DOHH2 (cell line): Measurements from ENCODE around the gene DIP2C.

ENCODE experiments used
- H3F3A ChIP-seq: fragments of 200-600 bp; sonication (generic), shearing (Covaris generic); 2 replicates; pipeline ENCODE4 v1.6.0; 2016; ENCODE audit warnings: antibody characterized with exemption, mild to moderate bottlenecking; ENCODE audit not compliant: control insufficient read depth, insufficient read depth
- H3K27ac ChIP-seq: fragments of 200-600 bp; sonication (generic); 2 replicates; pipeline ENCODE4 v1.5.1; 2014; ENCODE audit warnings: low read depth, mild to moderate bottlenecking, low read length, moderate library complexity
- H3K27me3 ChIP-seq: fragments of 200-600 bp; sonication (generic); 2 replicates; pipeline ENCODE4 v1.6.1; 2014; ENCODE audit warnings: mild to moderate bottlenecking, low read length, mixed read lengths; ENCODE audit not compliant: control insufficient read depth
- H3K36me3 ChIP-seq: fragments of 200-600 bp; sonication (generic); 2 replicates; pipeline ENCODE4 v1.6.1; 2014; ENCODE audit warnings: mild to moderate bottlenecking, low read length, moderate library complexity, mixed read lengths; ENCODE audit not compliant: control insufficient read depth
- H3K4me1 ChIP-seq: fragments of 200-600 bp; sonication (generic); 2 replicates; pipeline ENCODE4 v1.6.1; 2014; ENCODE audit warnings: mild to moderate bottlenecking, low read length, mixed read lengths; ENCODE audit not compliant: control insufficient read depth
- H3K4me2 ChIP-seq: fragments of 200-600 bp; sonication (generic); 2 replicates; pipeline ENCODE4 v1.6.0; 2014; ENCODE audit warnings: mild to moderate bottlenecking, low read length, moderate library complexity
- H3K4me3 ChIP-seq: fragments of 200-600 bp; sonication (generic); 2 replicates; pipeline ENCODE4 v1.5.1; 2014; ENCODE audit warnings: mild to moderate bottlenecking, low read length, mixed read lengths
- H3K79me2 ChIP-seq: fragments of 200-600 bp; sonication (generic); 2 replicates; pipeline ENCODE4 v1.6.1; 2014; ENCODE audit warnings: mild to moderate bottlenecking, low read length, mixed read lengths; ENCODE audit not compliant: control insufficient read depth
- H3K9me2 ChIP-seq: fragments of 200-600 bp; sonication (generic); replicated peaks from 2 replicates; pipeline ENCODE4 v1.6.1; 2014; ENCODE audit warnings: mild to moderate bottlenecking, low read length, mixed read lengths; ENCODE audit not compliant: control insufficient read depth
- H3K9me3 ChIP-seq: fragments of 200-600 bp; sonication (generic); 2 replicates; pipeline ENCODE4 v1.6.1; 2014; ENCODE audit warnings: antibody characterized with exemption, low read length, mixed read lengths; ENCODE audit not compliant: control insufficient read depth, insufficient read depth
- H4K20me1 ChIP-seq: fragments of 200-600 bp; sonication (generic); 2 replicates; pipeline ENCODE4 v1.6.0; 2014; ENCODE audit warnings: low read depth, mild to moderate bottlenecking, antibody characterized with exemption, low read length, moderate library complexity; ENCODE audit not compliant: control insufficient read depth, insufficient read depth
- CTCF ChIP-seq: fragments of 200-600 bp; sonication (generic); IDR thresholded peaks from one replicate; pipeline ENCODE4 v1.5.1; 2014; ENCODE audit warnings: antibody characterized with exemption, mild to moderate bottlenecking, low read depth, low read length; ENCODE audit not compliant: poor library complexity, severe bottlenecking
- EZH2phosphoT487 ChIP-seq: fragments of 200-600 bp; sonication (generic); IDR thresholded peaks from 2 replicates; pipeline ENCODE4 v1.6.1; 2017; ENCODE audit warnings: borderline replicate concordance, mild to moderate bottlenecking, antibody characterized with exemption, low read length, moderate library complexity, mixed read lengths

DIP2C gene

GRCh38 chr10:570628-571163 is 118.8 kb downstream of the DIP2C start:
- H4K20me1 ChIP-seq = no peaks in the 10 kb centered on the region
- no peaks in the 10 kb centered on the region for H3K27me3 ChIP-seq
- H3K27ac ChIP-seq = no peak overlapping the region
- H3K4me1 ChIP-seq = peaks cover 21% of the 10 kb centered on the region
- TF ChIP-seq EZH2phosphoT487 = no peak
- no peak for TF ChIP-seq CTCF
- no peak overlapping the region for H3K4me3 ChIP-seq
- H3K4me2 ChIP-seq = no peak overlapping the region
- no peaks in the 10 kb centered on the region for H3F3A ChIP-seq
- H3K36me3 ChIP-seq = no peaks in the 10 kb centered on the region
- peaks cover 3% of the 10 kb centered on the region; the same call in 1 of the 2 replicates for H3K9me3 ChIP-seq
- no peaks in the 10 kb centered on the region for H3K79me2 ChIP-seq
- H3K9me2 ChIP-seq = no peaks in the 10 kb centered on the region

GRCh38 chr10:569961-570627 is 119.4 kb downstream of the DIP2C start:
- Histone ChIP-seq H3K9me3 (peaks cover 3% of the 10 kb centered on the region; the same call in 1 of the 2 replicates), H3K4me2 (no peak overlapping the region), H3K27ac (no peak overlapping the region), H3K36me3 (no peaks in the 10 kb centered on the region), H3K27me3 (no peaks in the 10 kb centered on the region), H4K20me1 (no peaks in the 10 kb centered on the region), H3F3A (no peaks in the 10 kb centered on the region), H3K79me2 (no peaks in the 10 kb centered on the region), H3K9me2 (no peaks in the 10 kb centered on the region), H3K4me3 (no peak overlapping the region), H3K4me1 (peaks cover 27% of the 10 kb centered on the region)
- TF ChIP-seq CTCF (no peak), EZH2phosphoT487 (no peak)

- Histone ChIP-seq H3K4me3 (no peak overlapping the region), H3K79me2 (no peaks in the 10 kb centered on the region), H3K4me2 (no peak overlapping the region), H3K9me2 (no peaks in the 10 kb centered on the region), H3K4me1 (peaks cover 39% of the 10 kb centered on the region), H4K20me1 (no peaks in the 10 kb centered on the region), H3K9me3 (peaks cover 12% of the 10 kb centered on the region), H3K27me3 (no peaks in the 10 kb centered on the region), H3K27ac (no peak overlapping the region), H3F3A (no peaks in the 10 kb centered on the region), H3K36me3 (peaks cover under 1% of the 10 kb centered on the region; the same call in 1 of the 2 replicates)
- no peak for TF ChIP-seq CTCF
- no peak for TF ChIP-seq EZH2phosphoT487
Measured at GRCh38 chr10:568848-569247, 120.6 kb downstream of the DIP2C start.
